ENCODE measurements around the gene SNAP29. TPM values are rescaled to one million over a fixed set of nuclear protein-coding genes. Genes with fewer than 3 reads are reported as not detected.

The SNAP29 gene
- total RNA-seq, 1 donor from 2014 or later = 15.0 TPM

- Mint-ChIP-seq H3K9me3 (no peaks in the 10 kb centered on the region), H3K4me1 (peaks cover 3% of the 10 kb centered on the region), H3K27me3 (ENCODE audit: low read depth) (no peaks in the 10 kb centered on the region), H3K27ac (no peak overlapping the region), H3K36me3 (peaks cover 23% of the 10 kb centered on the region), H3K4me3 (no peak overlapping the region)
- no peak for TF ChIP-seq CTCF (IDR thresholded peaks at IDR 0.05; ENCODE audit: unreplicated experiment)
- DNase-seq (ENCODE audit: low spot score in 2 of 2, unreplicated experiment in 2 of 2) = no peak
These were observed 14.4 kb downstream of the SNAP29 start for GRCh38 chr22:20873214-20873613.

- no peak for TF ChIP-seq CTCF (IDR thresholded peaks at IDR 0.05; ENCODE audit: unreplicated experiment)
- Mint-ChIP-seq H3K27me3 (ENCODE audit: low read depth) (no peaks in the 10 kb centered on the region), H3K27ac (peak overlapping the region; percentile 26), H3K9me3 (no peaks in the 10 kb centered on the region), H3K4me1 (no peaks in the 10 kb centered on the region), H3K36me3 (peaks cover 21% of the 10 kb centered on the region), H3K4me3 (no peak overlapping the region)
- no peak for DNase-seq (ENCODE audit: low spot score in 2 of 2, unreplicated experiment in 2 of 2)
These were observed 16.5 kb downstream of the SNAP29 start for GRCh38 chr22:20875296-20875695.

GRCh38 chr22:20877715-20878114 lies 18.9 kb downstream of the SNAP29 start:
- no peak overlapping the region for H3K4me3 Mint-ChIP-seq
- H3K27ac Mint-ChIP-seq = no peak overlapping the region
- H3K4me1 Mint-ChIP-seq = no peaks in the 10 kb centered on the region
- H3K36me3 Mint-ChIP-seq = peaks cover 28% of the 10 kb centered on the region
- DNase-seq (ENCODE audit: low spot score in 2 of 2, unreplicated experiment in 2 of 2) = no peak
- TF ChIP-seq CTCF (IDR thresholded peaks at IDR 0.05; ENCODE audit: unreplicated experiment) = no peak
- no peaks in the 10 kb centered on the region for H3K27me3 Mint-ChIP-seq (ENCODE audit: low read depth)
- H3K9me3 Mint-ChIP-seq = no peaks in the 10 kb centered on the region

GRCh38 chr22:20881231-20881630 lies 22.4 kb downstream of the SNAP29 start:
- no peaks in the 10 kb centered on the region for H3K9me3 Mint-ChIP-seq
- no peak overlapping the region for H3K27ac Mint-ChIP-seq
- DNase-seq (ENCODE audit: low spot score in 2 of 2, unreplicated experiment in 2 of 2) = no peak
- no peak overlapping the region for H3K4me3 Mint-ChIP-seq
- peaks cover 4% of the 10 kb centered on the region for H3K4me1 Mint-ChIP-seq
- no peak for TF ChIP-seq CTCF (IDR thresholded peaks at IDR 0.05; ENCODE audit: unreplicated experiment)
- peaks cover 29% of the 10 kb centered on the region for H3K36me3 Mint-ChIP-seq
- H3K27me3 Mint-ChIP-seq (ENCODE audit: low read depth) = no peaks in the 10 kb centered on the region

- Mint-ChIP-seq H3K27ac (no peak overlapping the region), H3K4me3 (no peak overlapping the region), H3K27me3 (ENCODE audit: low read depth) (no peaks in the 10 kb centered on the region), H3K9me3 (no peaks in the 10 kb centered on the region), H3K36me3 (peaks cover 25% of the 10 kb centered on the region), H3K4me1 (peaks cover 4% of the 10 kb centered on the region)
- TF ChIP-seq CTCF (IDR thresholded peaks at IDR 0.05; ENCODE audit: unreplicated experiment) = no peak
- no peak for DNase-seq (ENCODE audit: low spot score in 2 of 2, unreplicated experiment in 2 of 2)
These were observed 23.3 kb downstream of the SNAP29 start for GRCh38 chr22:20881869-20882815.

All from mesothelial cell of epicardium (in vitro differentiated cells).